Loucy (cell line): ENCODE measurements around the gene DCAF17.

Experiments used
- H2AFZ ChIP-seq: fragments of 200-600 bp; sonication (generic); 2 replicates; pipeline ENCODE4 v1.6.0; 2016; ENCODE audit warnings: antibody characterized with exemption, mild to moderate bottlenecking, low read length, moderate library complexity
- H3F3A ChIP-seq: fragments of 200-600 bp; 2 replicates; pipeline ENCODE4 v1.6.0; 2016; ENCODE audit warnings: antibody characterized with exemption, low read depth, mild to moderate bottlenecking
- H3K27me3 ChIP-seq: fragments of 200-600 bp; sonication (generic); 2 replicates; pipeline ENCODE4 v1.6.1; 2014; ENCODE audit warnings: low read length, mild to moderate bottlenecking; ENCODE audit not compliant: insufficient read depth, poor library complexity, severe bottlenecking
- H3K36me3 ChIP-seq: fragments of 200-600 bp; sonication (generic); 2 replicates; pipeline ENCODE4 v1.6.1; 2016; ENCODE audit warnings: low read length; ENCODE audit not compliant: insufficient read depth
- H3K4me1 ChIP-seq: fragments of 200-600 bp; sonication (generic); 2 replicates; pipeline ENCODE4 v1.5.1; 2014; ENCODE audit warnings: low read length, mild to moderate bottlenecking; ENCODE audit not compliant: insufficient read depth, poor library complexity, severe bottlenecking
- H3K4me2 ChIP-seq: fragments of 200-600 bp; sonication (generic); 2 replicates; pipeline ENCODE4 v1.6.0; 2014; ENCODE audit warnings: antibody characterized with exemption, low read length, low read depth, mild to moderate bottlenecking; ENCODE audit not compliant: poor library complexity, severe bottlenecking
- H3K4me3 ChIP-seq: fragments of 200-600 bp; sonication (generic); 2 replicates; pipeline ENCODE4 v1.5.1; 2014; ENCODE audit warnings: low read length, mild to moderate bottlenecking, mixed read lengths; ENCODE audit not compliant: poor library complexity, severe bottlenecking
- H3K79me2 ChIP-seq: fragments of 200-600 bp; sonication (generic); 2 replicates; pipeline ENCODE4 v1.6.1; 2014; ENCODE audit warnings: low read length; ENCODE audit not compliant: insufficient read depth
- H3K9ac ChIP-seq: fragments of 200-600 bp; sonication (generic); 2 replicates; pipeline ENCODE4 v1.6.0; 2014; ENCODE audit warnings: mild to moderate bottlenecking, low read depth, low read length, moderate library complexity; ENCODE audit not compliant: poor library complexity, severe bottlenecking
- H3K9me2 ChIP-seq: fragments of 200-600 bp; sonication (generic); replicated peaks from 2 replicates; pipeline ENCODE4 v1.6.1; 2016; ENCODE audit warnings: low read depth, low read length, mixed read lengths
- H3K9me3 ChIP-seq: fragments of 200-600 bp; sonication (generic); 2 replicates; pipeline ENCODE4 v1.6.1; 2014; ENCODE audit warnings: mild to moderate bottlenecking, antibody characterized with exemption, low read length, low read depth; ENCODE audit not compliant: insufficient read depth
- H4K20me1 ChIP-seq: fragments of 200-600 bp; sonication (generic); 2 replicates; pipeline ENCODE4 v1.6.0; 2014; ENCODE audit warnings: antibody characterized with exemption, low read length, mild to moderate bottlenecking; ENCODE audit not compliant: insufficient read depth, poor library complexity, severe bottlenecking
- EZH2phosphoT487 ChIP-seq: fragments of 200-600 bp; IDR thresholded peaks from 2 replicates; pipeline ENCODE4 v1.6.1; 2018; ENCODE audit warnings: antibody characterized with exemption, mild to moderate bottlenecking, moderate library complexity, borderline replicate concordance
- TF ChIP-seq, protein P1 (sequence below): fragments of 200-600 bp; sonication (generic); conservative IDR thresholded peaks from 2 replicates; pipeline ENCODE4 v1.5.1; 2014; ENCODE audit warnings: mild to moderate bottlenecking, antibody characterized with exemption, low read length

Gene DCAF17

DNA sequence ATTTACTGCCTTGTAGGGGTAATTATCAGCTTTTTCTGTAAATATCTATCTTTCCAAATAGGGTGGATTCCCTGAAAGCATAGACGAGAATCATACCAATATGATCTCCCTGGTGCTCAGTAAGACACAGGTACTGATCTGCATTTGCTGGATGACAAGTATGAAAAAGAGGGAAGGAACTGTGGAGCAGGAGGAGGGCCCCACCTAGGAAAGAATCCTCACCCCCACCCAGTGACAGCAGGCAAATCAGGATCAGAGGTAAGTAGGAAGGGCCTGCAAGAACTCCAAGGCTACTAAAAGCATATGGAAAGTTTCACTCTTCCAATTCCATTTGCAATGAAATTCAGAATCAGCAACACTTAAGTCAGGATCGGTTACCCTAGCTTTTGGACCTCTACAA lies 42.5 kb upstream of the DCAF17 start:
- no peak overlapping the region for H3K9ac ChIP-seq
- no peaks in the 10 kb centered on the region for H3F3A ChIP-seq
- no peaks in the 10 kb centered on the region for H3K9me2 ChIP-seq
- no peaks in the 10 kb centered on the region for H3K9me3 ChIP-seq
- H3K27me3 ChIP-seq = no peaks in the 10 kb centered on the region
- H4K20me1 ChIP-seq = no peaks in the 10 kb centered on the region
- no peak for TF ChIP-seq EZH2phosphoT487
- TF ChIP-seq, protein P1, sequence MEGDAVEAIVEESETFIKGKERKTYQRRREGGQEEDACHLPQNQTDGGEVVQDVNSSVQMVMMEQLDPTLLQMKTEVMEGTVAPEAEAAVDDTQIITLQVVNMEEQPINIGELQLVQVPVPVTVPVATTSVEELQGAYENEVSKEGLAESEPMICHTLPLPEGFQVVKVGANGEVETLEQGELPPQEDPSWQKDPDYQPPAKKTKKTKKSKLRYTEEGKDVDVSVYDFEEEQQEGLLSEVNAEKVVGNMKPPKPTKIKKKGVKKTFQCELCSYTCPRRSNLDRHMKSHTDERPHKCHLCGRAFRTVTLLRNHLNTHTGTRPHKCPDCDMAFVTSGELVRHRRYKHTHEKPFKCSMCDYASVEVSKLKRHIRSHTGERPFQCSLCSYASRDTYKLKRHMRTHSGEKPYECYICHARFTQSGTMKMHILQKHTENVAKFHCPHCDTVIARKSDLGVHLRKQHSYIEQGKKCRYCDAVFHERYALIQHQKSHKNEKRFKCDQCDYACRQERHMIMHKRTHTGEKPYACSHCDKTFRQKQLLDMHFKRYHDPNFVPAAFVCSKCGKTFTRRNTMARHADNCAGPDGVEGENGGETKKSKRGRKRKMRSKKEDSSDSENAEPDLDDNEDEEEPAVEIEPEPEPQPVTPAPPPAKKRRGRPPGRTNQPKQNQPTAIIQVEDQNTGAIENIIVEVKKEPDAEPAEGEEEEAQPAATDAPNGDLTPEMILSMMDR = no peak
- no peak overlapping the region for H3K4me3 ChIP-seq
- H3K4me1 ChIP-seq = peaks cover 33% of the 10 kb centered on the region
- no peaks in the 10 kb centered on the region for H3K79me2 ChIP-seq
- no peaks in the 10 kb centered on the region for H3K36me3 ChIP-seq
- H3K4me2 ChIP-seq = no peak overlapping the region
- H2AFZ ChIP-seq = no peak overlapping the region; the same call in 1 of the 2 replicates

DNA sequence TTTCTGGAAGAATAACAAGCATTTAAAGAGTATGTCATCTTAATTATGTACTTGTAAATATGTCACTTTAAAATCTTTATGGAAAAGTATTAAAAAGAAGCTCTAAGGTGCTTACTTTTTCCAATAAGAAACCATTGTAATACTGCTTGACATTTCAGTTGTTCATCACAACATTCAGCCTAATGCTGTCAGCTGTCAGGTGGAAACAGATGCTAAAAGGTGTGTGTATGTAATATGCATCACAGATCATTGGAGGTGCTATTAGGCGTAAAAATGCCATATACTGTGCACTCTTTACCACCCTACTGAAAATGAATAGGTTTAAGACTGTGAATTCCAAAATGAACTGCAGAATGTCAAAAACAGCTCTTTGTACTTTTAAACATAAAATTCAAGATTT lies 40.5 kb upstream of the DCAF17 start:
- Histone ChIP-seq H3K9ac (no peak overlapping the region), H3K79me2 (no peaks in the 10 kb centered on the region), H3K4me1 (peaks cover 36% of the 10 kb centered on the region), H3K36me3 (no peaks in the 10 kb centered on the region), H3K9me2 (no peaks in the 10 kb centered on the region), H3K9me3 (peaks cover 6% of the 10 kb centered on the region; the same call in 1 of the 2 replicates), H2AFZ (no peak overlapping the region), H3K4me2 (no peak overlapping the region), H4K20me1 (no peaks in the 10 kb centered on the region), H3K4me3 (no peak overlapping the region), H3F3A (peaks cover under 1% of the 10 kb centered on the region; the same call in 1 of the 2 replicates), H3K27me3 (no peaks in the 10 kb centered on the region)
- TF ChIP-seq, protein P1 = no peak
- no peak for TF ChIP-seq EZH2phosphoT487

DNA sequence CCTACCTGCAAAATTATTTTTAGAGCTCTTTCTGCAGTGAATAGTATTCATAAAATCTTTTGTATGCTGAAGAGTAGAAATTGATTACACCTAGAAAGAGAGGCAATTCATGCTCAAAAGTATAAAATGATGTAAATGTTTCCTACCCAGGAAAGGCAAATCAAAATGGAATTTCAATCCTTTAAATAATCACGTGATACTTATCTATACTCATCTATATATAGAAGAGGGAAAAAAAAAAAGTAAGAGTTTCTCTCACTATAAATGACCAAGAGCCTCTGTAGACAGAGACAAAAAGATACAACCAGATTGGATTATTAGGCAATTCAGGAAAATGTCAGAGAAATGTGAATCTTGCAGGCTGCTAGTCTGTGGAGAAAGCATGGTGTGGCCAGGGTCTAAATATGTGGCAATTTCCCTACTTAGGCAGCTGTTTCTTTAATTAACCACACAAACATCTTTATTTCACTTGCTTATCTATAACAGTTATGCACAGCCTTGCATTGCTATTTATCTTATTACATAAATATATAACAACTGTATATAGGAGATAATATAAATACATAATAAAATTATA lies 39.8 kb upstream of the DCAF17 start:
- Histone ChIP-seq H3F3A (peaks cover 6% of the 10 kb centered on the region; the same call in 1 of the 2 replicates), H3K9me3 (peaks cover 6% of the 10 kb centered on the region; the same call in 1 of the 2 replicates), H3K4me1 (peaks cover 39% of the 10 kb centered on the region), H3K79me2 (no peaks in the 10 kb centered on the region), H3K36me3 (no peaks in the 10 kb centered on the region), H3K9ac (no peak overlapping the region), H3K4me2 (no peak overlapping the region), H3K9me2 (no peaks in the 10 kb centered on the region), H2AFZ (no peak overlapping the region), H3K4me3 (no peak overlapping the region), H4K20me1 (no peaks in the 10 kb centered on the region), H3K27me3 (no peaks in the 10 kb centered on the region)
- TF ChIP-seq EZH2phosphoT487 = no peak

DNA sequence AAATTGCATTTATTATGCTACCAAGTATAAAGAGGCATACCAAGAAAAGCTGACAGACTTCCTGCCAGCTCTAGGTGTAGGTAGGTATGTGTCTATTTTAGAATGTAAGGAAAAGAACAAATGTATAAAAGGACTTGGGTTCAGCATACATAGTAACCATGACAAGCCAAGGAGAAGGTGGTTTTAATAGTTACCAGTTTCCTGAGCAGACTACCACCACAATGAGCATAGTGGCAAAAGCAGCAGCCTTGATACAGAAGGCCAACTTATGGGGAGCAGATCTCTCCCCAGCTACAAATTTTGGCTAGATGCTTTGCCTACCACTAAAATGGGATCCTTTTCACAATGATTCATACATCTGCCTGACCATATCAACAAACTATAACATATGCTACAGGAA lies 34.7 kb upstream of the DCAF17 start:
- peaks cover 33% of the 10 kb centered on the region for H3K4me1 ChIP-seq
- peak overlapping the region; percentile 52 for H3K4me2 ChIP-seq
- H2AFZ ChIP-seq = no peak overlapping the region
- H3K27me3 ChIP-seq = no peaks in the 10 kb centered on the region
- H3K36me3 ChIP-seq = no peaks in the 10 kb centered on the region
- peak overlapping the region; percentile 4 for H3K9ac ChIP-seq
- no peaks in the 10 kb centered on the region for H4K20me1 ChIP-seq
- peak overlapping the region; percentile 39 for H3K4me3 ChIP-seq
- no peak for TF ChIP-seq EZH2phosphoT487
- TF ChIP-seq, protein P1 = no peak
- no peaks in the 10 kb centered on the region for H3K79me2 ChIP-seq
- H3K9me2 ChIP-seq = no peaks in the 10 kb centered on the region
- peaks cover 17% of the 10 kb centered on the region for H3K9me3 ChIP-seq
- peaks cover 6% of the 10 kb centered on the region; the same call in 1 of the 2 replicates for H3F3A ChIP-seq
